HepG2 (cell line): ENCODE measurements around the gene IMMT. TPM values are rescaled to one million over a fixed set of nuclear protein-coding genes. Genes with fewer than 3 reads are reported as not detected.
A peak's percentile ranks its signal among the peaks of the same experiment; 100 is the strongest.

Source experiments
- ASH2L ChIP-seq: fragments of 300-600, 200-600 bp; sonication (generic); IDR thresholded peaks from 2 replicates; pipeline ENCODE4 v1.7.0; 2017; ENCODE audit warnings: low read depth, mild to moderate bottlenecking, moderate library complexity, mixed read lengths, low read length; ENCODE audit not compliant: insufficient read length
- ELF1 ChIP-seq: sonication (generic); formaldehyde crosslinking; IDR thresholded peaks from 2 replicates; pipeline ENCODE4 v1.4.0; 2020; ENCODE audit warnings: missing genetic modification reagents
- EP300 ChIP-seq, 3 experiments: sonication (generic) in 1 of 3; formaldehyde crosslinking in 1 of 3; IDR thresholded peaks; 2 replicates each; pipeline versions ENCODE4 v1.5.1 to v1.6.1; 2011 to 2020; ENCODE audit warnings: low read depth in 2 of 3, low read length in 2 of 3, borderline replicate concordance in 1 of 3, improper control_type of control experiment in 1 of 3, mild to moderate bottlenecking in 1 of 3, missing genetic modification reagents in 1 of 3, moderate library complexity in 1 of 3
- HDAC2 ChIP-seq: sonication (generic); formaldehyde crosslinking; IDR thresholded peaks from 2 replicates; pipeline ENCODE4 v1.4.0; 2020; ENCODE audit warnings: missing genetic modification reagents
- IKZF4 ChIP-seq: sonication (generic); formaldehyde crosslinking; IDR thresholded peaks from 2 replicates; pipeline ENCODE4 v1.5.1; 2020; ENCODE audit warnings: borderline replicate concordance, mild to moderate bottlenecking, low read depth, missing genetic modification reagents; ENCODE audit errors: not compliant biosample characterization
- MTF2 ChIP-seq: sonication (generic); formaldehyde crosslinking; IDR thresholded peaks from 2 replicates; pipeline ENCODE4 v1.5.0; 2020; ENCODE audit warnings: missing genetic modification reagents, borderline replicate concordance
- NFYC ChIP-seq: IDR thresholded peaks from 2 replicates; pipeline ENCODE4 v1.6.1; 2016; ENCODE audit warnings: missing genetic modification reagents, missing compliant biosample characterization
- PAWR ChIP-seq: sonication (generic); formaldehyde crosslinking; IDR thresholded peaks from 2 replicates; pipeline ENCODE4 v1.4.0; 2020; ENCODE audit warnings: missing genetic modification reagents, mild to moderate bottlenecking, borderline replicate concordance
- RXRB ChIP-seq: IDR thresholded peaks from 2 replicates; pipeline ENCODE4 v1.6.1; 2016; ENCODE audit warnings: borderline replicate concordance, missing genetic modification reagents, missing compliant biosample characterization
- SP5 ChIP-seq: IDR thresholded peaks from 2 replicates; pipeline ENCODE4 v1.6.1; 2016; ENCODE audit warnings: low read depth, borderline replicate concordance
- ZNF317 ChIP-seq: sonication (generic); formaldehyde crosslinking; IDR thresholded peaks from 2 replicates; pipeline ENCODE4 v1.5.0; 2020; ENCODE audit warnings: mild to moderate bottlenecking, missing genetic modification reagents
- ZNF350 ChIP-seq: sonication (generic); formaldehyde crosslinking; IDR thresholded peaks from 2 replicates; pipeline ENCODE4 v1.4.0; 2020; ENCODE audit warnings: mild to moderate bottlenecking, low read depth, missing genetic modification reagents, borderline replicate concordance
- ZNF672 ChIP-seq: sonication (generic); formaldehyde crosslinking; IDR thresholded peaks from 2 replicates; pipeline ENCODE4 v1.8.1; 2022; ENCODE audit warnings: missing genetic modification reagents
- polyA plus RNA-seq, 8 experiments: library from polyadenylated mRNA; depleted of rRNA in 3 of 8; stranded (reverse) in 7 of 8; unstranded in 1 of 8; fragments of >200 nt; fragmentation: Illumina TruSeq in 4 of 8; extraction: Trizol in 4 of 8; gene quantifications; 2 replicates each; pipeline versions ENCODE4 v1.2.1 to v1.2.3, GENCODE V29; 2011 to 2016; ENCODE audit warnings: low read depth in 4 of 8, missing spikeins in 1 of 8, mixed read lengths in 1 of 8; ENCODE audit not compliant: insufficient read depth in 1 of 8
- total RNA-seq, 5 experiments: library from RNA; depleted of rRNA; stranded (reverse); fragments of >200 nt; fragmentation: Illumina TruSeq; extraction: Trizol; gene quantifications; 2 replicates each; pipeline ENCODE4 v1.2.3, GENCODE V29; 2016; ENCODE audit warnings: low read depth in 1 of 5
- TF ChIP-seq, protein P1 (sequence below): sonication (generic); formaldehyde crosslinking; IDR thresholded peaks from 2 replicates; pipeline ENCODE4 v1.4.0; 2020; ENCODE audit warnings: missing genetic modification reagents, borderline replicate concordance
- TF ChIP-seq, protein P2 (sequence below): sonication (generic); formaldehyde crosslinking; IDR thresholded peaks from 2 replicates; pipeline ENCODE4; 2020; ENCODE audit warnings: missing genetic modification reagents, mild to moderate bottlenecking, borderline replicate concordance
- TF ChIP-seq, protein P3 (sequence below): sonication (generic); formaldehyde crosslinking; conservative IDR thresholded peaks from 2 replicates; pipeline ENCODE4 v1.8.0; 2022; ENCODE audit warnings: low read depth, missing genetic modification reagents
- TF ChIP-seq, protein P4 (sequence below): sonication (generic); formaldehyde crosslinking; IDR thresholded peaks from 2 replicates; pipeline ENCODE4 v1.8.0; 2022; ENCODE audit warnings: mild to moderate bottlenecking, missing genetic modification reagents, borderline replicate concordance
- TF ChIP-seq, protein P5 (sequence below): sonication (generic); formaldehyde crosslinking; IDR thresholded peaks from 2 replicates; pipeline ENCODE4 v1.5.1; 2020; ENCODE audit warnings: missing genetic modification reagents, mild to moderate bottlenecking, borderline replicate concordance

Gene IMMT
- total and polyA plus RNA-seq, 2 of the 13 experiments (the other 11 are each of a cell fraction or from before 2014, with no cell fraction given) = 63.5 to 119 TPM

DNA sequence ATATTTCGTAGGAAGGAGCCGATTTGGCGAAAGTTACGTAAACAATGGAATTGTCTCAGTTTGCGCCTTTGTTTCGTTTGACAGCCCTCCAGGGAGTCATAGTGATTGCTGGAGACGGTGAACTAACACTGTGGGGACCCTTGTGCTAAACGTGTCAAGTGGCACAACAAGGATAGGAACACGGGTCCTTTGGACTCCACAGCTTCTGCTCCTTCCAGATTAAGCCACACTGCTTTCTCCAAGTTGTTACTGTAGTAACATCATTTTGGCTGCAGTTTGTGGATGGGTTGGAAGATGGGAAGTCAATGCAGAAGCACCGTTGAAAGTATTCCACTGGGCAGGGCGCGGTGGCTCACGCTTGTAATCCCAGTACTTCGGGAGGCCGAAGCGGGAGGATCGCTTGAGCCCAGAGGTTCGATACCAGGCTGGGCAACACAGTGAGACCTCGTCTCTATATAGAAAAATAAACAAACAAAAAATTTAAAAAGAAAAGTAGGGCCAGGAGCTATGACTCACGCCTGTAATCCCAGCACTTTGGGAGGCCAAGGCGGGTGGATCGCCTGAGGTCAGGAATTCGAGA is 636 bp upstream of the IMMT start (continued):
- no peak for TF ChIP-seq EP300 (IDR thresholded peaks at IDR 0.05; ENCODE audit: low read depth in 2 of 2, low read length in 2 of 2)
- TF ChIP-seq EP300 (CRISPR knock-in tag; IDR thresholded peaks at IDR 0.05; ENCODE audit: borderline replicate concordance) = no peak
- no peak; the same call in none of the 2 replicates for TF ChIP-seq ZNF317 (CRISPR knock-in tag)
- TF ChIP-seq, protein P1, sequence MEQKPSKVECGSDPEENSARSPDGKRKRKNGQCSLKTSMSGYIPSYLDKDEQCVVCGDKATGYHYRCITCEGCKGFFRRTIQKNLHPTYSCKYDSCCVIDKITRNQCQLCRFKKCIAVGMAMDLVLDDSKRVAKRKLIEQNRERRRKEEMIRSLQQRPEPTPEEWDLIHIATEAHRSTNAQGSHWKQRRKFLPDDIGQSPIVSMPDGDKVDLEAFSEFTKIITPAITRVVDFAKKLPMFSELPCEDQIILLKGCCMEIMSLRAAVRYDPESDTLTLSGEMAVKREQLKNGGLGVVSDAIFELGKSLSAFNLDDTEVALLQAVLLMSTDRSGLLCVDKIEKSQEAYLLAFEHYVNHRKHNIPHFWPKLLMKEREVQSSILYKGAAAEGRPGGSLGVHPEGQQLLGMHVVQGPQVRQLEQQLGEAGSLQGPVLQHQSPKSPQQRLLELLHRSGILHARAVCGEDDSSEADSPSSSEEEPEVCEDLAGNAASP (CRISPR knock-in tag) = no peak
- peak; percentile 2; the same call in 1 of the 2 replicates for TF ChIP-seq HDAC2 (CRISPR knock-in tag)
- no peak for TF ChIP-seq ZNF350 (CRISPR knock-in tag)
- no peak for TF ChIP-seq IKZF4 (CRISPR knock-in tag)
- TF ChIP-seq ASH2L = peak; percentile 14
- no peak for TF ChIP-seq NFYC (CRISPR knock-in tag)
- no peak for TF ChIP-seq ZNF672 (CRISPR knock-in tag)
- TF ChIP-seq ELF1 (CRISPR knock-in tag) = no peak
- no peak for TF ChIP-seq SP5
- TF ChIP-seq, protein P2, sequence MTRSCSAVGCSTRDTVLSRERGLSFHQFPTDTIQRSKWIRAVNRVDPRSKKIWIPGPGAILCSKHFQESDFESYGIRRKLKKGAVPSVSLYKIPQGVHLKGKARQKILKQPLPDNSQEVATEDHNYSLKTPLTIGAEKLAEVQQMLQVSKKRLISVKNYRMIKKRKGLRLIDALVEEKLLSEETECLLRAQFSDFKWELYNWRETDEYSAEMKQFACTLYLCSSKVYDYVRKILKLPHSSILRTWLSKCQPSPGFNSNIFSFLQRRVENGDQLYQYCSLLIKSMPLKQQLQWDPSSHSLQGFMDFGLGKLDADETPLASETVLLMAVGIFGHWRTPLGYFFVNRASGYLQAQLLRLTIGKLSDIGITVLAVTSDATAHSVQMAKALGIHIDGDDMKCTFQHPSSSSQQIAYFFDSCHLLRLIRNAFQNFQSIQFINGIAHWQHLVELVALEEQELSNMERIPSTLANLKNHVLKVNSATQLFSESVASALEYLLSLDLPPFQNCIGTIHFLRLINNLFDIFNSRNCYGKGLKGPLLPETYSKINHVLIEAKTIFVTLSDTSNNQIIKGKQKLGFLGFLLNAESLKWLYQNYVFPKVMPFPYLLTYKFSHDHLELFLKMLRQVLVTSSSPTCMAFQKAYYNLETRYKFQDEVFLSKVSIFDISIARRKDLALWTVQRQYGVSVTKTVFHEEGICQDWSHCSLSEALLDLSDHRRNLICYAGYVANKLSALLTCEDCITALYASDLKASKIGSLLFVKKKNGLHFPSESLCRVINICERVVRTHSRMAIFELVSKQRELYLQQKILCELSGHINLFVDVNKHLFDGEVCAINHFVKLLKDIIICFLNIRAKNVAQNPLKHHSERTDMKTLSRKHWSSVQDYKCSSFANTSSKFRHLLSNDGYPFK (CRISPR knock-in tag) = no peak
- TF ChIP-seq RXRB (CRISPR knock-in tag) = no peak
- TF ChIP-seq, protein P3, sequence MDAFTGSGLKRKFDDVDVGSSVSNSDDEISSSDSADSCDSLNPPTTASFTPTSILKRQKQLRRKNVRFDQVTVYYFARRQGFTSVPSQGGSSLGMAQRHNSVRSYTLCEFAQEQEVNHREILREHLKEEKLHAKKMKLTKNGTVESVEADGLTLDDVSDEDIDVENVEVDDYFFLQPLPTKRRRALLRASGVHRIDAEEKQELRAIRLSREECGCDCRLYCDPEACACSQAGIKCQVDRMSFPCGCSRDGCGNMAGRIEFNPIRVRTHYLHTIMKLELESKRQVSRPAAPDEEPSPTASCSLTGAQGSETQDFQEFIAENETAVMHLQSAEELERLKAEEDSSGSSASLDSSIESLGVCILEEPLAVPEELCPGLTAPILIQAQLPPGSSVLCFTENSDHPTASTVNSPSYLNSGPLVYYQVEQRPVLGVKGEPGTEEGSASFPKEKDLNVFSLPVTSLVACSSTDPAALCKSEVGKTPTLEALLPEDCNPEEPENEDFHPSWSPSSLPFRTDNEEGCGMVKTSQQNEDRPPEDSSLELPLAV (CRISPR knock-in tag) = no peak
- TF ChIP-seq PAWR = 0 out of 2 replicates have a peak, but pooled peaks have one; percentile 13
- TF ChIP-seq, protein P4, sequence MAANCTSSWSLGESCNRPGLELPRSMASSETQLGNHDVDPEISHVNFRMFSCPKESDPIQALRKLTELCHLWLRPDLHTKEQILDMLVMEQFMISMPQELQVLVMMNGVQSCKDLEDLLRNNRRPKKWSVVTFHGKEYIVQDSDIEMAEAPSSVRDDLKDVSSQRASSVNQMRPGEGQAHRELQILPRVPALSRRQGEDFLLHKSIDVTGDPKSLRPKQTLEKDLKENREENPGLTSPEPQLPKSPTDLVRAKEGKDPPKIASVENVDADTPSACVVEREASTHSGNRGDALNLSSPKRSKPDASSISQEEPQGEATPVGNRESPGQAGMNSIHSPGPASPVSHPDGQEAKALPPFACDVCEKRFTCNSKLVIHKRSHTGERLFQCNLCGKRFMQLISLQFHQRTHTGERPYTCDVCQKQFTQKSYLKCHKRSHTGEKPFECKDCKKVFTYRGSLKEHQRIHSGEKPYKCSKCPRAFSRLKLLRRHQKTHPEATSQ (CRISPR knock-in tag) = no peak
- TF ChIP-seq, protein P5, sequence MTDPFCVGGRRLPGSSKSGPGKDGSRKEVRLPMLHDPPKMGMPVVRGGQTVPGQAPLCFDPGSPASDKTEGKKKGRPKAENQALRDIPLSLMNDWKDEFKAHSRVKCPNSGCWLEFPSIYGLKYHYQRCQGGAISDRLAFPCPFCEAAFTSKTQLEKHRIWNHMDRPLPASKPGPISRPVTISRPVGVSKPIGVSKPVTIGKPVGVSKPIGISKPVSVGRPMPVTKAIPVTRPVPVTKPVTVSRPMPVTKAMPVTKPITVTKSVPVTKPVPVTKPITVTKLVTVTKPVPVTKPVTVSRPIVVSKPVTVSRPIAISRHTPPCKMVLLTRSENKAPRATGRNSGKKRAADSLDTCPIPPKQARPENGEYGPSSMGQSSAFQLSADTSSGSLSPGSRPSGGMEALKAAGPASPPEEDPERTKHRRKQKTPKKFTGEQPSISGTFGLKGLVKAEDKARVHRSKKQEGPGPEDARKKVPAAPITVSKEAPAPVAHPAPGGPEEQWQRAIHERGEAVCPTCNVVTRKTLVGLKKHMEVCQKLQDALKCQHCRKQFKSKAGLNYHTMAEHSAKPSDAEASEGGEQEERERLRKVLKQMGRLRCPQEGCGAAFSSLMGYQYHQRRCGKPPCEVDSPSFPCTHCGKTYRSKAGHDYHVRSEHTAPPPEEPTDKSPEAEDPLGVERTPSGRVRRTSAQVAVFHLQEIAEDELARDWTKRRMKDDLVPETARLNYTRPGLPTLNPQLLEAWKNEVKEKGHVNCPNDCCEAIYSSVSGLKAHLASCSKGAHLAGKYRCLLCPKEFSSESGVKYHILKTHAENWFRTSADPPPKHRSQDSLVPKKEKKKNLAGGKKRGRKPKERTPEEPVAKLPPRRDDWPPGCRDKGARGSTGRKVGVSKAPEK = no peak
- TF ChIP-seq MTF2 (CRISPR knock-in tag) = peak; percentile 48; the same call in 1 of the 2 replicates
